Naive thymus-derived CD8-positive, alpha-beta T cell (primary cell): Measurements from ENCODE around the gene TMEM259. TPM values are rescaled to one million over a fixed set of nuclear protein-coding genes. Genes with fewer than 3 reads are reported as not detected.

Experiments used
- ATAC-seq, 2 donors: fragments of 150-1000 bp; cut with Tn5 transposase in 1 of 2; sonication (Bioruptor Pico), chemical (Tn5 transposase) in 1 of 2; 1 replicate in 1 of 2; 2 replicates in 1 of 2; pipeline ENCODE4 v1.10.0; 2021; ENCODE audit warnings: mild to moderate bottlenecking in 2 of 2, moderate library complexity in 2 of 2
- POLR2A ChIA-PET: fragments of 350-600 bp; sonication (Branson Sonifier 250); formaldehyde crosslinking; loops from one replicate; lab custom pipeline; 2021; ENCODE audit warnings: antibody characterized with exemption; lab: Charles Lee
- DNase-seq, 10 donors: peaks; one replicate each; pipeline versions ENCODE4 v3.0.0 to v3.0.0-alpha.2; 2020 to 2022
- H3K27ac Mint-ChIP-seq, 10 donors: one replicate each; pipeline ENCODE4 v1.8.0; 2020 to 2022; ENCODE audit warnings: mild to moderate bottlenecking in 10 of 10, mixed read lengths in 10 of 10, moderate library complexity in 4 of 10, inconsistent platforms in 1 of 10
- H3K27me3 Mint-ChIP-seq, 5 donors: one replicate each; pipeline ENCODE4 v1.8.0; 2021 to 2022; ENCODE audit warnings: mixed read lengths in 5 of 5
- H3K36me3 Mint-ChIP-seq, 3 donors: one replicate each; pipeline ENCODE4 v1.8.0; 2020 to 2022; ENCODE audit warnings: mixed read lengths in 3 of 3, mild to moderate bottlenecking in 2 of 3, inconsistent platforms in 1 of 3
- H3K4me1 Mint-ChIP-seq, 4 donors: one replicate each; pipeline ENCODE4 v1.8.0; 2021 to 2022; ENCODE audit warnings: mixed read lengths in 4 of 4
- H3K4me3 Mint-ChIP-seq, 10 donors: one replicate each; pipeline ENCODE4 v1.8.0; 2020 to 2022; ENCODE audit warnings: mild to moderate bottlenecking in 10 of 10, mixed read lengths in 10 of 10, moderate library complexity in 6 of 10, inconsistent platforms in 1 of 10
- H3K9me3 Mint-ChIP-seq, 9 donors: one replicate each; pipeline ENCODE4 v1.8.0; 2020 to 2022; ENCODE audit warnings: mixed read lengths in 9 of 9, mild to moderate bottlenecking in 3 of 9, inconsistent platforms in 1 of 9, moderate library complexity in 1 of 9
- polyA plus RNA-seq, 3 donors: library from polyadenylated mRNA; unstranded; fragments of 300-500 nt; fragmentation: Illumina TruSeq; gene quantifications; one replicate each; pipeline ENCODE4 v1.2.3, GENCODE V29; 2021
- total RNA-seq, 8 experiments: library from RNA in 2 of 8; stranded (reverse) in 2 of 8; gene quantifications; one replicate each; pipeline ENCODE4 v1.2.3 and lab custom pipeline; 2021 to 2026

Gene TMEM259
- total and polyA plus RNA-seq, 5 experiments from 2014 or later: 37.9 to 365 (median 77.0) TPM

- Mint-ChIP-seq H3K4me1 (peaks cover 8 to 18% (median 13%) of the 10 kb centered on the region in 4 donors), H3K36me3 (peaks cover 0 to 19% (median 0%) of the 10 kb centered on the region in 3 donors), H3K4me3 (no peak overlapping the region), H3K9me3 (no peaks in the 10 kb centered on the region), H3K27me3 (no peaks in the 10 kb centered on the region), H3K27ac (peak overlapping the region in 1 of 10 donors; percentile 44)
- DNase-seq (no peak), ATAC-seq (no peak)
- POLR2A ChIA-PET: interaction anchor here (0.5 kb wide), 1 partner anchor 8 kb away, joined by 5 read pairs; no protein-coding TSS in a partner anchor
Measured at GRCh38 chr19:989381-990081, 31.4 kb downstream of the TMEM259 start.

GRCh38 chr19:988510-988909 is 32.4 kb downstream of the TMEM259 start:
- Mint-ChIP-seq H3K9me3 (no peaks in the 10 kb centered on the region), H3K27ac (peak overlapping the region in 1 of 10 donors; percentile 39), H3K4me1 (peaks cover 12 to 24% (median 19%) of the 10 kb centered on the region in 4 donors), H3K36me3 (peaks cover 0 to 19% (median 0%) of the 10 kb centered on the region in 3 donors), H3K27me3 (no peaks in the 10 kb centered on the region), H3K4me3 (no peak overlapping the region)
- POLR2A ChIA-PET: interaction anchor here (0.6 kb wide), 1 partner anchor 102 kb away, joined by 4 read pairs; no protein-coding TSS in a partner anchor
- no peak for DNase-seq
- ATAC-seq: no peak

- H3K36me3 Mint-ChIP-seq: peaks cover 0 to 19% (median 0%) of the 10 kb centered on the region in 3 donors
- H3K4me3 Mint-ChIP-seq: no peak overlapping the region
- H3K27me3 Mint-ChIP-seq: no peaks in the 10 kb centered on the region
- no peak for ATAC-seq
- H3K27ac Mint-ChIP-seq: peak overlapping the region in 2 of 10 donors; percentile 41 to 49
- DNase-seq: no peak
- H3K9me3 Mint-ChIP-seq: no peaks in the 10 kb centered on the region
- H3K4me1 Mint-ChIP-seq: peaks cover 12 to 25% (median 19%) of the 10 kb centered on the region in 4 donors
- POLR2A ChIA-PET: interaction anchor here (0.6 to 4.7 kb wide), 3 partner anchors 8 to 102 kb away, joined by 3 to 42 read pairs (median 4); no protein-coding TSS in a partner anchor
Measured at GRCh38 chr19:988081-988480, 32.8 kb downstream of the TMEM259 start.

GRCh38 chr19:986083-986482 is 34.8 kb downstream of the TMEM259 start:
- POLR2A ChIA-PET: interaction anchor here (0.6 to 4.7 kb wide), 5 partner anchors 10 to 283 kb away, joined by 3 to 42 read pairs (median 4); partner anchors contain the start of gene CIRBP
- ATAC-seq (no peak), DNase-seq (no peak)
- Mint-ChIP-seq H3K36me3 (peaks cover 0 to 15% (median 0%) of the 10 kb centered on the region in 3 donors), H3K9me3 (no peaks in the 10 kb centered on the region), H3K27ac (peak overlapping the region in 4 of 10 donors; percentile 25 to 96 (median 56)), H3K4me3 (peak overlapping the region in 9 of 10 donors; percentile 16 to 99 (median 89)), H3K4me1 (peaks cover 12 to 28% (median 20%) of the 10 kb centered on the region in 4 donors), H3K27me3 (no peaks in the 10 kb centered on the region)

- Mint-ChIP-seq H3K27ac (peak within 1 kb of the TSS; percentile 63 to 96 (median 92)), H3K4me3 (peak within 1 kb of the TSS; percentile 87 to 99 (median 92)), H3K36me3 (peaks cover 0 to 12% (median 0%) of the 10 kb centered on the region in 3 donors), H3K9me3 (no peaks in the 10 kb centered on the region), H3K27me3 (no peaks in the 10 kb centered on the region), H3K4me1 (peaks cover 12 to 25% (median 20%) of the 10 kb centered on the region in 4 donors)
- POLR2A ChIA-PET: interaction anchor here (0.5 to 5.7 kb wide), 43 partner anchors 9 to 1755 kb away, joined by 3 to 101 read pairs (median 5); partner anchors contain the start of genes ABCA7, ARHGAP45, CFD and CIRBP
- peak; percentile 73 to 94 (median 80) for DNase-seq
- ATAC-seq: peak; percentile 86 to 89
Measured at GRCh38 chr19:984165-984967, 36.6 kb downstream of the TMEM259 start, which contains the start of gene WDR18. TSS of gene WDR18 (plus strand) at chr19:984345. CDS start at chr19:984354, 9 bp downstream.

- peak overlapping the region in 8 of 10 donors; percentile 19 to 43 (median 30) for H3K4me3 Mint-ChIP-seq
- ATAC-seq: peak; percentile 74 to 78
- DNase-seq: peak; percentile 42 to 87 (median 75)
- H3K4me1 Mint-ChIP-seq: peaks cover 11 to 23% (median 20%) of the 10 kb centered on the region in 4 donors
- H3K27ac Mint-ChIP-seq: peak overlapping the region in 4 of 10 donors; percentile 43 to 76 (median 60)
- POLR2A ChIA-PET: interaction anchor here (0.6 to 5.7 kb wide), 5 partner anchors 39 to 104 kb away, joined by 3 to 101 read pairs (median 14); partner anchors contain the start of genes ARHGAP45, RNU6-2 and TMEM259
- H3K36me3 Mint-ChIP-seq: peaks cover 0 to 7% (median 0%) of the 10 kb centered on the region in 3 donors
- no peaks in the 10 kb centered on the region for H3K27me3 Mint-ChIP-seq
- H3K9me3 Mint-ChIP-seq: no peaks in the 10 kb centered on the region
Measured at GRCh38 chr19:982567-983170, 38.3 kb downstream of the TMEM259 start.

GRCh38 chr19:980133-980998 is 40.6 kb downstream of the TMEM259 start:
- Mint-ChIP-seq H3K27ac (peak overlapping the region in 1 of 10 donors; percentile 21), H3K27me3 (no peaks in the 10 kb centered on the region), H3K4me1 (peaks cover 9 to 18% (median 15%) of the 10 kb centered on the region in 4 donors), H3K36me3 (no peaks in the 10 kb centered on the region), H3K9me3 (no peaks in the 10 kb centered on the region), H3K4me3 (no peak overlapping the region)
- no peak for ATAC-seq
- DNase-seq: no peak
- POLR2A ChIA-PET: interaction anchor here (5.7 kb wide), 1 partner anchor 58 kb away, joined by 101 read pairs; no protein-coding TSS in a partner anchor

GRCh38 chr19:979318-979741 is 41.6 kb downstream of the TMEM259 start:
- Mint-ChIP-seq H3K9me3 (no peaks in the 10 kb centered on the region), H3K4me3 (no peak overlapping the region), H3K4me1 (peaks cover 2 to 9% (median 6%) of the 10 kb centered on the region in 4 donors), H3K36me3 (no peaks in the 10 kb centered on the region), H3K27ac (no peak overlapping the region), H3K27me3 (no peaks in the 10 kb centered on the region)
- DNase-seq (no peak), ATAC-seq (no peak)
- POLR2A ChIA-PET: interaction anchor here (5.7 kb wide), 1 partner anchor 57 kb away, joined by 101 read pairs; no protein-coding TSS in a partner anchor

GRCh38 chr19:977058-977464 is 43.9 kb downstream of the TMEM259 start:
- POLR2A ChIA-PET: no interaction called here
- no peak overlapping the region for H3K27ac Mint-ChIP-seq
- no peaks in the 10 kb centered on the region for H3K9me3 Mint-ChIP-seq
- H3K4me3 Mint-ChIP-seq: no peak overlapping the region
- DNase-seq (no peak), ATAC-seq (no peak)
- H3K4me1 Mint-ChIP-seq: no peaks in the 10 kb centered on the region
- H3K27me3 Mint-ChIP-seq: no peaks in the 10 kb centered on the region
- peaks cover 0 to 4% (median 2%) of the 10 kb centered on the region in 3 donors for H3K36me3 Mint-ChIP-seq

GRCh38 chr19:976476-976875 is 44.4 kb downstream of the TMEM259 start:
- no peak overlapping the region for H3K27ac Mint-ChIP-seq
- no peaks in the 10 kb centered on the region for H3K4me1 Mint-ChIP-seq
- DNase-seq (no peak), ATAC-seq (no peak)
- peaks cover 0 to 4% (median 2%) of the 10 kb centered on the region in 3 donors for H3K36me3 Mint-ChIP-seq
- no peaks in the 10 kb centered on the region for H3K27me3 Mint-ChIP-seq
- POLR2A ChIA-PET: no interaction called here
- no peaks in the 10 kb centered on the region for H3K9me3 Mint-ChIP-seq
- no peak overlapping the region for H3K4me3 Mint-ChIP-seq
